Activated T-helper 17 cell treated with anti-CD3 and anti-CD28 coated beads, Interleukin-2, amount 50 U/mL, for 72 hours (primary cell): ENCODE results near the gene FZD10. TPM values are rescaled to one million over a fixed set of nuclear protein-coding genes. Genes with fewer than 3 reads are reported as not detected.

Experiments used
- ATAC-seq: fragments of 150-1000 bp; cut with Tn5 transposase; replicated peaks from 2 replicates; pipeline ENCODE4 v1.10.0; 2021; ENCODE audit warnings: mild to moderate bottlenecking, moderate library complexity
- H3K27ac Mint-ChIP-seq: one replicate; pipeline ENCODE4 v1.8.0; 2022; ENCODE audit warnings: mixed read lengths
- H3K27me3 Mint-ChIP-seq: one replicate; pipeline ENCODE4 v1.8.0; 2022; ENCODE audit warnings: mixed read lengths
- H3K36me3 Mint-ChIP-seq: one replicate; pipeline ENCODE4 v1.8.0; 2022; ENCODE audit warnings: low read depth, mild to moderate bottlenecking, mixed read lengths
- H3K4me1 Mint-ChIP-seq: one replicate; pipeline ENCODE4 v1.8.0; 2022; ENCODE audit warnings: mixed read lengths
- H3K4me3 Mint-ChIP-seq: one replicate; pipeline ENCODE4 v1.8.0; 2022; ENCODE audit warnings: mild to moderate bottlenecking, mixed read lengths
- H3K9me3 Mint-ChIP-seq: one replicate; pipeline ENCODE4 v1.8.0; 2022; ENCODE audit warnings: mixed read lengths
- total RNA-seq, 2 donors: library from RNA; stranded (reverse); gene quantifications; one replicate each; pipeline ENCODE4 v1.2.3, GENCODE V29; 2022

Gene FZD10
- total RNA-seq, 2 donors from 2014 or later: not detected

DNA sequence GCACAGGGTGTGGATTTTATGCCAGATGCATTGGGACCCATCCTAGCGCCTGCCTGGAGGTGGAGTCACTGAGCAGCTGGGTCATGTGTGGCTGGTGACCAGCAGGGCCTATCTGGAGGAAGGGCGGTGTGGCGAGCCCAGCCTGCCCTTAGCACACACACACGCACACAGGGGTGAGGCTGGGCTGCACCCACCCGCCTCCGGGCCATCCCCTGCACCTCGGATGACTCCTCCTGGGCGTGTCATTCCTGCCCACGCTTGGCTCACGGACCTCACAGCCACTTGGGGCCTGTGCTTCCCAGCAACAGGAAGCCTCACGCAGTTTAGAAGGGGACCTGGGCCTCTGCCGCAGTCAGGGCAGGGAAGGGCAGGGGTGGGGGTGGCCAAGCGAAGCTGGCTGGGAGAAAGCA, 36.2 kb upstream of the FZD10 start:
- no peak for ATAC-seq
- no peaks in the 10 kb centered on the region for H3K36me3 Mint-ChIP-seq
- no peaks in the 10 kb centered on the region for H3K4me1 Mint-ChIP-seq
- no peak overlapping the region for H3K4me3 Mint-ChIP-seq
- H3K9me3 Mint-ChIP-seq: peaks cover 5% of the 10 kb centered on the region
- H3K27ac Mint-ChIP-seq: no peak overlapping the region
- H3K27me3 Mint-ChIP-seq: no peaks in the 10 kb centered on the region

DNA sequence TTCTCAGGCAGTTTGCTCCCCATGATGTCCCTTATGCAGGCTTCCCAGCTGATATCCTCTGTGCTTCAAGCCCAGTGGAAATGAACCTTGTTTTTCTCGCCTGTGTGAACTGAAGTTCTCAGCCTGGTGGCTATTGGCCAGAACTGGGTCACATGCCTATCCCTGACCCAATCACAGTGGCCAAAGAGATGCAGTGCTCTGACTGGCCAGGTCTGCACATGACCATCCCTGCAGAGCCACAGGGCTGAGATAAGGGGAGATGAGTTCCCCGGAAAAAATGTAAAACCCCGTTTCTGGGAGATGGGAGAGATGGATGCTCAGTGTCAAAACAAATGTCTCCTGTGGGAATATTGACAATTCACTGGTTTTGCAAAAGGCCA, 34.7 kb upstream of the FZD10 start:
- Mint-ChIP-seq H3K36me3 (no peaks in the 10 kb centered on the region), H3K4me1 (no peaks in the 10 kb centered on the region), H3K9me3 (peaks cover 5% of the 10 kb centered on the region), H3K4me3 (no peak overlapping the region), H3K27me3 (no peaks in the 10 kb centered on the region), H3K27ac (no peak overlapping the region)
- no peak for ATAC-seq

DNA sequence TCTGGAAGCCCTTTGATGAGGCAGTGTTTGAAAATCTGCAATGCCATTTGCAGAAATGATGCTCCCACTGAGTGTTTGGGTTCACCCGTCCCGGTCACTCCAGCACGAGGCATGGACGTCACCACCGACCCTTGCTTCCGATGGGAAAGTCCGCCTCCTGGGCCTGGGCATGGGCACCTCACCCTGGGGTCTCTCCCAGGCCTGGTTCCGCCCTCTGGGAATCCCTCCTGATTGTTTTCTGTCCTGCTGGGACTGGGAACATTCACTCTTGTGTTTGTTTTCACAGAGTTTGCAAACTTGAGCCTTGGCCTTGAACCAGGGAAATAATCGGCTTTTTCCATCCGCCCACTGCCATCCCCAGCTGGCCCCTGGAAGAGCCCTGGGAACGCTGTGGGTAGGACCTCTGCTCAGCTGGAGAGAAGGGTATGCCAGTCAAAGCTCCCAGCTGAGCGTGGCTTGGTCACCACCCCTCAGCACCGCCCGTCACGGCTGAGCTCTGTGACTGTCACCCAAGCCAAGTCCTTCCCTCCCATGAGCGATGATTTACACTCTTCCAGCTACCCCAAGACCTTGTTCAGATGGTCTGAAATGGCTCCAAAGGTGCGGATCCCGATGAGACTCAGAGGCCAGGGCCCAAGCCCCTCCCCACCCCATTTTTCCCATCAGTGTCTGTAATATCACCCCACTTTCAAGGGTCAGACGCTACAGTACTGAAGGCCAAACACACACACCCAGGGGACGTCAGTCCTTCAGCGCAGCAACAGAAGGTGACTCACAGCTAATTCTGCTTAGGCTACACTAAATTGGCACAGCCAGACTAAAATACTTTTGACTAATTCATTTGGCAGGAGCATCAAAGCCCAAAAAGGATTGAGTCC, 34.1 kb upstream of the FZD10 start:
- peaks cover 5% of the 10 kb centered on the region for H3K9me3 Mint-ChIP-seq
- no peaks in the 10 kb centered on the region for H3K4me1 Mint-ChIP-seq

DNA sequence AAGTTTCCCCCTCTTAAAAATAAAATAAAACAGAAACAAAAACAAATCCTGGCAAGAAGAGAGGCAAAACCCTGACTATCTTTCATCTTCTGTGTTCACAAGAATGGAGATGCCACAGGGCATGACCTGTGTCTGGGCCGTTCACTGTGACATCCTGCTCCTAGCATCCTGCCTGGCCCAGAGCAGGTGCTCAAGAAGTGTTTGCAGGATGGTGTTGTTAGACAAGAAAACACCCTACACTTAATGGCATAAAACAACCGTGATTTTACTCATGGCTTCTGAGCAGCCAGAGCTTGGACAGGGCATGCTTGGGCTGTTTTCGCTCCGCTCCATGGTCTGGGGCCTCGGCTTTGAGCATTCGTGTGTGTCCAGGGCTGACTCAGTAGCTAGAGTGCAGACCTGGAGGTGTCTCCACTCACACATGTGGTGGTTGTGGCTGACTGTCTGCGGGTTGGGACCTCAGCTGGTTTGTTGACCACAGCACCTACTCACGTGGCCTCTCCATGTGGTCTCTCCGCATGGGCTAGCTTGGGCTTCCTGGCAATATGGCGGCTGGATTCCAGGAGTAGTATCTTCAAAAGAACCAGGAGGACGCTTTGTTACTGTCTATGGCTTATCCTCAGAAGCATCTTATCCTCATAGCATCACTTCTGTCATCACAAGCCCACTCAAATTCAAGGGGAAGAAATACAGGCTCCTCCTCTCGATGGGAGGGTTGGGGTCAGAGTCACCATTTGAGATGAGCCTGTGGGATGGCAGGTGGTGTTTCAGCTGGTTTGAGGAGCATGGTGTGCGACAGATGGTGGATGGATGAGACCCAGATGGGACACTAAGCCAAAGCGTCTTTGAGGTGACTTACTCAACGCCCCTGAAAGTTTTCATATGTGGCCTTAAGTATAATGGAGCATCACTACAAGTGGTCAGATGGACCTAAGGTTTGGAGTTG, 33.2 kb upstream of the FZD10 start:
- Mint-ChIP-seq H3K27me3 (peaks cover 4% of the 10 kb centered on the region), H3K36me3 (no peaks in the 10 kb centered on the region)
- no peak for ATAC-seq

More for the DNA sequence above, 34.1 kb upstream of the FZD10 start:
- Mint-ChIP-seq H3K36me3 (no peaks in the 10 kb centered on the region), H3K27me3 (no peaks in the 10 kb centered on the region), H3K27ac (no peak overlapping the region), H3K4me3 (no peak overlapping the region)
- ATAC-seq: no peak

DNA sequence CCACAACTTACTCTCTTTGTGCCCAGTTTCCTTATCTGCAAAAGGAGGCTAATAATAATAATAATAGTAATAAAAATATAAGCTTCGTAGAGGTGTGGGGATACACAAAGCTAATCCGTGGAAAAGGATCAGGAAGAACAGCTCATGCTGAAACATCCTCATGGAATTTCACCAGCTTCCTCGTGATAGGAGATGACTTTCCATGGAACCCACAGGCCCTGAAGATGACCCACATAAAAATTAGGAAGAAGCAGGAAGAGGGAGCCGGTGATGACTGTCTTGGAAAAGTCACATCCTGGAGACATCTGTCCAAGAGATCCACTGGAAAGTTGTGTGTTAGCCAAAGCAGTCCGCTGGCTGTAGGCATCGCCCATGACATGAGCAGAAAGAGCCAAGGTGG, 31.9 kb upstream of the FZD10 start:
- H3K4me1 Mint-ChIP-seq: peaks cover 5% of the 10 kb centered on the region
- no peaks in the 10 kb centered on the region for H3K36me3 Mint-ChIP-seq
- H3K27me3 Mint-ChIP-seq: peaks cover 4% of the 10 kb centered on the region
- no peak for ATAC-seq
- H3K27ac Mint-ChIP-seq: no peak overlapping the region
- H3K9me3 Mint-ChIP-seq: peaks cover 12% of the 10 kb centered on the region
- H3K4me3 Mint-ChIP-seq: no peak overlapping the region

More for the DNA sequence above, 33.2 kb upstream of the FZD10 start:
- Mint-ChIP-seq H3K4me3 (no peak overlapping the region), H3K9me3 (peaks cover 9% of the 10 kb centered on the region), H3K27ac (no peak overlapping the region), H3K4me1 (peaks cover 5% of the 10 kb centered on the region)

DNA sequence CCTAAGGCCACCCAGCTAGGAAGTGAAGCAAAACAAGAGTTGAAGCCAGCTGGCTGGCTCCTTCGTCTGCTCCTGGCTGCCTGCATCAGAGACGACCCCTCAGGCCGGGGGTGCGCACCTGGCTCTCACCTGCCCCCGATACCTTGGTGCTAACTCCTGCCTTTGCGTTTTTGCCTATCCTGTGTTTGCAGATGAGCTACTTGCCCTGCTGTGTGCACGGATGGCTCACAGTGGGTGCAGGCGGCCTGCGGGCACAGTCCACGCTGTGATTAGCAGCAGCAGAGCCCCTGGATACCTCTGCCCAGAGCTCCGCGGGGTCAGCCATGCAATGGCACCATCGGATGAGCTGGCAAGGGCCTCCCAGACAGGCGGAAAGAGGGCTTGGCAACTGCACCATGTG, 31.2 kb upstream of the FZD10 start:
- Mint-ChIP-seq H3K36me3 (no peaks in the 10 kb centered on the region), H3K9me3 (peaks cover 13% of the 10 kb centered on the region), H3K27ac (no peak overlapping the region), H3K4me3 (no peak overlapping the region), H3K4me1 (peaks cover 5% of the 10 kb centered on the region), H3K27me3 (peaks cover 4% of the 10 kb centered on the region)
- ATAC-seq: no peak

DNA sequence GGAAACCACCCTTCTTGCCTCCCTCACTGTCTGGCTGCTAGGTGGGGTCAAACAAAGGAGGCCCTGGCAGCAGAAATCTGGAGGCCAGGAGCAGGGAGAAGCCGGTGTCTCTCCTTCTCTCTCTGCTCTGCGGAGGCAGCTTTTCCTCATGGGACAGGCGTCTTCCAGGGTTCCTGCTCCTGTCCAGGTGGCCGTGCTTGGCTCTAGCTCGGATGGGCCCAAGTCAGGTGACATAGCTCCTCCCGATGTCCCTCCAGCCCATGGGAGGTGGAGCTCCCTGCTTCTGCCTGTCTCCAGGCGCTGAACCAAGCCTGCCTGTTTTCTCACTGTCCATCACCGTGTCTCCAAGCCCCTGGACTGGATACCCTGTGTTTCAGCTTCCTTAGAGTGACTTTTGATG, 30.5 kb upstream of the FZD10 start:
- Mint-ChIP-seq H3K4me1 (peaks cover 5% of the 10 kb centered on the region), H3K9me3 (peaks cover 13% of the 10 kb centered on the region), H3K4me3 (no peak overlapping the region), H3K27me3 (peaks cover 4% of the 10 kb centered on the region), H3K36me3 (no peaks in the 10 kb centered on the region), H3K27ac (no peak overlapping the region)
- no peak for ATAC-seq

DNA sequence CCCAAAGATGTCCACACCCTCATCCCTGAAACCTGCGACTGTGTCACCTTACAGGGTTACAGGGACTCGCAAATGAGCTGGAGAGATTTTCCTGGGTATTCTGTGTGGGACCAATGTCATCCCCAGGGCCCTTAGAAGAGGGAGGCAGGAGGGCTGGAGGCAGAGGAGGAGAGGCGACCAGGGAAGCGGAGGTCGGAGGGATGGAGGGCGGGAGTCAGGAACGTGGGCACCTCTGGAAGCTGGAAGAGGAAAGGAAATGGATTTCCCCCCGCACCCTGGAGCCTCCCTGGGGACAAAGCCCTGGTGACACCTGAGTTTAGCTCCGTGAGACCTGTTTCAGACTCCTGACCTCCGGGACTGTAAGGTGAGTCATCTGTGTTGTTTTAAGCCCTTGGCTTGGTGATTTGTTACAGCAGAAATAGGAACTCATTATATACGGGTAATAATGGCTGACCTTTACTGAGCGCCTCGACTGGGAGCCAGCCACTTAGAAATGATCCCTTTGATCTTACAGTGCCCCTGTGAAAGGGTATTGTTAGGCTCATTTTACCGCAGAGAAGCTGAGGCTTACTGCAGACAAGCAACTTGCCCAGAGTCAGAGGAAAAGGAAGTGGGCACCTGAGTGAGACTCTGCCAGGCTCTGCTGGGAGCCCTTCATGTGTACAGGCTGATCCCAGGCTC, 29.3 kb upstream of the FZD10 start:
- H3K4me1 Mint-ChIP-seq: peaks cover 5% of the 10 kb centered on the region
- H3K36me3 Mint-ChIP-seq: no peaks in the 10 kb centered on the region
- no peak overlapping the region for H3K27ac Mint-ChIP-seq
- H3K27me3 Mint-ChIP-seq: peaks cover 4% of the 10 kb centered on the region
- H3K4me3 Mint-ChIP-seq: no peak overlapping the region
- H3K9me3 Mint-ChIP-seq: peaks cover 13% of the 10 kb centered on the region
- no peak for ATAC-seq

DNA sequence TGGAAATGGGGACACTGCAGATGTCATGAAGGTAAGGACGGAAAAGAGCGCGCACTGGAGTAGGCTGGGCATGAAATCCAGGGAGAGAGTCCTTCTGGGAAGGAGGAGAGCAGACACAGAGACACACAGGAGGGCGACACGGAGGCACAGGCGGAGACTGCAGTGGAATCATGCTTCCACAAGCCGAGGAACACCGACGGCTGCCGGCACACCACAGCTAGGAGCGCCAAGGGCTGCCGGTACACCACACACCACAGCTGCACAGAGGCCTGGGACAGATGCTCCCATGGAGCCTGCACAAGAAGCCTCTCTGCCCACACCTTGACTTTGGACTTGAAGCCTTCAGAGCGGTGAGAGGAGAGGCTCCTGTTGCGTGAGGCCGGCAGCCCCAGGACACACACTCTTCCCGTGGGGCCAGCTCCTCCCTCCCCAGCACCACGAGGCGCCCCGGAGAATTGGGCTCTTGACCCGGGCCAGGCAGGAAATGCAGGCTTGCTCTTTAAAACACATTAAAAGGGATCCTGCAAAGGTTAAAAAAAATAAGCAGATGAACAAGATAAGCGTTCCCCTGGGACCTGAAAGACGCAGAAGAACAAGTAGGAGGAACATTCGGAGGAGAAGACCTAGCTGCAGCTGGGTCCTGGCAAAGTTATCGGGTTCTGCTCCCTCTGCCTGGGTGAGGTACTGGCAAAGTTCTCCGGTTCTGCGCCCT, 28.3 kb upstream of the FZD10 start:
- H3K27me3 Mint-ChIP-seq: peaks cover 4% of the 10 kb centered on the region

DNA sequence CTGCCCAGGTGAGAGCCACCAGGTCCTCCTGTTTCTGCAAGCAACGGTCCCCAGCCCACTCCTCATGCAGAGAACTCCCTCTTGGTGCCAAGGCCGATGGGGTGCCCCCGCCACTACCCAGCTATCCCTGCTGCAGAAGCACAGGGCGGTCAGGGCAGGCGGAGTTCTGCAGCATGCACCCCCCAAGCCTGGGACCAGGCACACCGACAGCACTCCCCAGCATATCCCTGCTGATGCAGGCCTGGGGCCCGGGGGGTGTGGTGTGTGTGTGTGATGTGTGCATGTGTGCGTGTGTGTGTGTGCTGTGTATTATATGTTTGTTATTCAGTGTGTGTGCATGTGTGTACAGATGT, 27.7 kb upstream of the FZD10 start:
- Mint-ChIP-seq H3K4me3 (no peak overlapping the region), H3K4me1 (peaks cover 5% of the 10 kb centered on the region), H3K27ac (no peak overlapping the region), H3K9me3 (peaks cover 8% of the 10 kb centered on the region), H3K27me3 (peaks cover 4% of the 10 kb centered on the region), H3K36me3 (no peaks in the 10 kb centered on the region)
- no peak for ATAC-seq

More for the DNA sequence above, 28.3 kb upstream of the FZD10 start:
- Mint-ChIP-seq H3K4me1 (peaks cover 5% of the 10 kb centered on the region), H3K36me3 (no peaks in the 10 kb centered on the region), H3K27ac (no peak overlapping the region), H3K9me3 (peaks cover 12% of the 10 kb centered on the region), H3K4me3 (no peak overlapping the region)
- no peak for ATAC-seq

DNA sequence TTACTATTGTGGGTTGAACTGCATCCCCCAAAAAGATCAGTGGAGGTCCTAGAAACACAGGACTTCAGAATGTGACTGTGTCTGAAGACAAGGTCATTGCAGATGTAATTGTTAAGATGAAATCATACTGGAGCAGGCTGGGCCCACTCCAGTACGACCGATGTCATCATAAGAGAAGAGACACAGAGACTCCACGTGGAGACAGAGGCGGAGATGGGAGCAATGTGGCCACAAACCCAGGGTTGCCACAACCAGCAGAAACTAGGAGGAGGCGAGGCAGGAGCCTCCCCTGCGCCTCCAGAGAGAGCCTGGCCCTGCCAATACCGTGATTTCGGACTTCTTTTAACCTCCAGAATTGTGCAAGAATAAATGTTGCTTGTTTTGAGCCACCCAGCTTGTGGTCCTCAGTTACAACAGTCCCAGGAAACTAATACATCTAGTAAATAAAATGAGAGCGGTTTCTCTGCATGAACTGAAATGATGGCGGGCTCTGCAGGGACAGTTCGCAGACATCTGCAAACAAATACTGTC, 25.7 kb upstream of the FZD10 start:
- Mint-ChIP-seq H3K4me1 (peaks cover 5% of the 10 kb centered on the region), H3K27ac (no peak overlapping the region), H3K27me3 (peaks cover 4% of the 10 kb centered on the region), H3K9me3 (peaks cover 8% of the 10 kb centered on the region), H3K36me3 (no peaks in the 10 kb centered on the region), H3K4me3 (no peak overlapping the region)
- ATAC-seq: no peak

DNA sequence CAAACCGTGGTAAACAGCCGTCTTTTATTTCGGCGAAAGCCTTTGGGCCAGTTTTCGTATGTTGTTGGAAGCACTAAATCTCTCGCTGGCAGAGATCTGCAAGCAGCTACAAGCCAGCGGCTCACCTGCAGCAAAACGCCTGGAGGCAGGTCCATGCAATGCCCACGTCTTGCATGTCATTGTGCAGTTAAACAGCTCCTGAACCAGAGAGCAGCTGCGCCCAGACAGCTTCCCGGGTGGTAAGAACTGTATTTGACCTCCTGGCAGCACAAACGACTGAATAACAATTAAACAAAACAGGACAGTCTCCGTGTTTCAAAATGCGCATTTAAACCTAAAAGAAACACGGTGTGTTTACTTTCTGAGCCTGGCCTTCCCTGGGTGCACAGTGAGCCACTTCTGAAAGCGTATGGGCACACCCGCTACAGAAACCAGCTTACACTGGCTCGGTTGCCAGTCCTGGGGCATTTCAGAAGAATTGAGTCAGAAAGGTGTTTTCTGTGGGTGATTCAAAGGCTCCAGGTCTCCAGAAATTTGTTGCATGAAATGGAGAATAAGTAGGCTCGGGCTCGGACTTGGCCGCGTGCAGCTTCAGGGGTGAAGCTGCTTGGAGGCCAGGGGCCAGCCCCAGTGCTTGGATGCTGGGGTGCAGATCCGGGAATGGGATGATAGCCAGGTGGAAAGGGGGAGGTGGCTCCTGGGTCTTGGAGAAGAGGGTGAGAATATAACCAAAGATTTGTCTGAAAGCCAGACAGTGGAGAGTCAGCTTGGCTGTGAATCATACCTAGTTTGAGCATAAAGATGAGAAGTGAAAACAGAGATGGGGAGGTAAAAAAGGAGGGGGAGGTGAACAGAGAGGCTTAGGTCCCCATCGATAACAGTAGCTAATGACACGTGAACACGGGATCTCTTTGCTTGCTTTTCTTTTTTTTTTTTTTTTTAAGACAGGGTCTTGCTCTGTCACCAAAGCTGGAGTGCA, 24.9 kb upstream of the FZD10 start:
- ATAC-seq: no peak
- Mint-ChIP-seq H3K4me3 (no peak overlapping the region), H3K27me3 (peaks cover 4% of the 10 kb centered on the region), H3K36me3 (no peaks in the 10 kb centered on the region), H3K9me3 (peaks cover 8% of the 10 kb centered on the region), H3K4me1 (peaks cover 5% of the 10 kb centered on the region), H3K27ac (no peak overlapping the region)

DNA sequence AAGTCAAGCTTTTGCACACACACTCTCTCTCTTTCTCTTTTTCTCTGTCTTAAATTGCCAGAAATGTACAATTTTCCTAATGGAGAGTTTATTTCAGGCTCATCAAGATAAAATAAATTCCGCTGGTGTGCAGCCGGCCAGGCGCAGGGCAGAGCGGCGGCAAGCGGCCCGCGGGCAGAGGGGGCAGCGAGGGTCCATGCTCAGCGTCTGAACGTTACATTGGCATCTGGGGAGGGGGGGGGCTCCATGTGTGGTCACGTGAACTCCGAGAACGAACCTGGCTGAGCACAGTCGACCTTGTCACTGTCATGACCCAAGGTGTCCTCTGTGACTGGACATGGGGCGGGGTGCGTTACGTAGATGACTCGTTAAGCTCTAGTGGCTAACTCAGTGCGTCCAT, 23.8 kb upstream of the FZD10 start:
- Mint-ChIP-seq H3K4me1 (peaks cover 4% of the 10 kb centered on the region), H3K4me3 (no peak overlapping the region), H3K9me3 (peaks cover 8% of the 10 kb centered on the region), H3K36me3 (no peaks in the 10 kb centered on the region), H3K27me3 (peaks cover 4% of the 10 kb centered on the region), H3K27ac (no peak overlapping the region)
- ATAC-seq: no peak
